Caki2 (cell line): Measurements from ENCODE around the gene LGALS1. TPM values are rescaled to one million over a fixed set of nuclear protein-coding genes. Genes with fewer than 3 reads are reported as not detected.

ENCODE experiments used
- DNase-seq: peaks from one replicate; pipeline ENCODE4 v3.0.0-alpha.2; 2015; ENCODE audit warnings: low read depth
- in situ Hi-C: cut with HindIII; loops from 2 replicates; pipeline ENCODE4 v1.10.0; 2016; ENCODE audit warnings: low sequenced_read_pairs, low pct_unique_long_range_greater_than_20kb, mixed read lengths
- total RNA-seq: library from RNA; depleted of rRNA; stranded (reverse); fragments of >200 nt; shearing (Covaris generic); gene quantifications from 2 replicates; pipeline ENCODE4 v1.2.3, GENCODE V29; 2014; ENCODE audit warnings: low replicate concordance

LGALS1 gene
- total RNA-seq, 1 experiment from 2014 or later: 5,137 TPM

GRCh38 chr22:37659066-37659896 lies 16.2 kb upstream of the LGALS1 start:
- no peak for DNase-seq
- in situ Hi-C loops: no loop called here

- DNase-seq: no peak
- in situ Hi-C loops: no loop called here
Observed at GRCh38 chr22:37659897-37660708, 15.3 kb upstream of the LGALS1 start.

- in situ Hi-C loops: no loop called here
- no peak for DNase-seq
Observed at GRCh38 chr22:37660709-37661045, 14.8 kb upstream of the LGALS1 start.

- in situ Hi-C loops: no loop called here
- DNase-seq: peak; percentile 71
Observed at GRCh38 chr22:37661160-37661924, 14.1 kb upstream of the LGALS1 start.

GRCh38 chr22:37662039-37662438 lies 13.4 kb upstream of the LGALS1 start:
- in situ Hi-C loops: no loop called here
- no peak for DNase-seq

- no peak for DNase-seq
- in situ Hi-C loops: no loop called here
Observed at GRCh38 chr22:37663521-37664140, 11.8 kb upstream of the LGALS1 start.

- in situ Hi-C loops: no loop called here
- no peak for DNase-seq
Observed at GRCh38 chr22:37664249-37665101, 11.0 kb upstream of the LGALS1 start.

GRCh38 chr22:37665487-37665886 lies 9.9 kb upstream of the LGALS1 start:
- in situ Hi-C loops: no loop called here

GRCh38 chr22:37669586-37669985 lies 5.8 kb upstream of the LGALS1 start:
- in situ Hi-C loops: no loop called here
- peak; percentile 95 for DNase-seq

More at GRCh38 chr22:37665487-37665886, 9.9 kb upstream of the LGALS1 start:
- DNase-seq: no peak

GRCh38 chr22:37672206-37672919 lies 3.1 kb upstream of the LGALS1 start:
- no peak for DNase-seq
- in situ Hi-C loops: no loop called here

- in situ Hi-C loops: no loop called here
- DNase-seq: no peak
Observed at GRCh38 chr22:37672920-37673455, 2.4 kb upstream of the LGALS1 start.

GRCh38 chr22:37674248-37674647 lies 1.2 kb upstream of the LGALS1 start:
- DNase-seq: no peak
- in situ Hi-C loops: no loop called here

- in situ Hi-C loops: no loop called here
- DNase-seq: peak; percentile 37
Observed at GRCh38 chr22:37675930-37676735, 697 bp downstream of the LGALS1 start.

GRCh38 chr22:37676736-37677492 lies 1.5 kb downstream of the LGALS1 start:
- in situ Hi-C loops: no loop called here
- peak; percentile 96 for DNase-seq

- DNase-seq: no peak
- in situ Hi-C loops: no loop called here
Observed at GRCh38 chr22:37677493-37677974, 2.1 kb downstream of the LGALS1 start.
